ENCODE data around the gene PFKP. TPM values are rescaled to one million over a fixed set of nuclear protein-coding genes. Genes with fewer than 3 reads are reported as not detected.

Gene PFKP
- total RNA-seq, 1 donor: 111 TPM

GRCh38 chr10:3068968-3069737, 1.8 kb downstream of the PFKP start:
- TF ChIP-seq CTCF (IDR thresholded peaks at IDR 0.05; ENCODE audit: insufficient read depth, low read length): no peak
- H3K4me3 ChIP-seq (ENCODE audit: low read depth, low read length): peak overlapping the region; percentile 84
- no peak for DNase-seq (ENCODE audit: low read depth)

DNA sequence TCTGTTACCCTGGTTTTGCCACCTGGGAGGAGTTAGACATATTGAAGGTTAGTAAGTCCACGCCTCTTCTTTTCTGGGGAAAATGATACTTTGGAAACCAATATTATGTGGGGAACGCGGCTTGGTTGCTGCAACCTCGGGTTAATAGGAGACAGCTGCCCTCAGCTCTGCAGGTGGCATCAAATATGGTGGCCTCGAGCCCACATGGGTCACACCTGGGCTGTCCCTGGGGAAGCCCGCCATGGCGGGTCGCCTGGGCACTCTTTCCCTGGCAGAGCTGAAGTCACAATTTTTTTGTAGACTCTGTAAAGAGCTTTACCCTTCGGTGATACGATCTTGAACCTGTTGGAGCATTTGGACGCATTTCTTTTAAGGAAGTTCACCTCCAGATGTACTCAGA, 2.5 kb downstream of the PFKP start:
- peak overlapping the region; percentile 84 for H3K4me3 ChIP-seq (ENCODE audit: low read depth, low read length)
- TF ChIP-seq CTCF (IDR thresholded peaks at IDR 0.05; ENCODE audit: insufficient read depth, low read length): no peak
- no peak for DNase-seq (ENCODE audit: low read depth)

- DNase-seq (ENCODE audit: low read depth): no peak
- H3K4me3 ChIP-seq (ENCODE audit: low read depth, low read length): no peak overlapping the region
- no peak for TF ChIP-seq CTCF (IDR thresholded peaks at IDR 0.05; ENCODE audit: insufficient read depth, low read length)
These were observed 4.3 kb downstream of the PFKP start for GRCh38 chr10:3071405-3072198.

- no peak for DNase-seq (ENCODE audit: low read depth)
- no peak for TF ChIP-seq CTCF (IDR thresholded peaks at IDR 0.05; ENCODE audit: insufficient read depth, low read length)
- H3K4me3 ChIP-seq (ENCODE audit: low read depth, low read length): no peak overlapping the region
These were observed 5.5 kb downstream of the PFKP start for GRCh38 chr10:3072641-3073360.

- no peak overlapping the region for H3K4me3 ChIP-seq (ENCODE audit: low read depth, low read length)
- TF ChIP-seq CTCF (IDR thresholded peaks at IDR 0.05; ENCODE audit: insufficient read depth, low read length): no peak
- no peak for DNase-seq (ENCODE audit: low read depth)
These were observed 6.9 kb downstream of the PFKP start for GRCh38 chr10:3074145-3074665.

DNA sequence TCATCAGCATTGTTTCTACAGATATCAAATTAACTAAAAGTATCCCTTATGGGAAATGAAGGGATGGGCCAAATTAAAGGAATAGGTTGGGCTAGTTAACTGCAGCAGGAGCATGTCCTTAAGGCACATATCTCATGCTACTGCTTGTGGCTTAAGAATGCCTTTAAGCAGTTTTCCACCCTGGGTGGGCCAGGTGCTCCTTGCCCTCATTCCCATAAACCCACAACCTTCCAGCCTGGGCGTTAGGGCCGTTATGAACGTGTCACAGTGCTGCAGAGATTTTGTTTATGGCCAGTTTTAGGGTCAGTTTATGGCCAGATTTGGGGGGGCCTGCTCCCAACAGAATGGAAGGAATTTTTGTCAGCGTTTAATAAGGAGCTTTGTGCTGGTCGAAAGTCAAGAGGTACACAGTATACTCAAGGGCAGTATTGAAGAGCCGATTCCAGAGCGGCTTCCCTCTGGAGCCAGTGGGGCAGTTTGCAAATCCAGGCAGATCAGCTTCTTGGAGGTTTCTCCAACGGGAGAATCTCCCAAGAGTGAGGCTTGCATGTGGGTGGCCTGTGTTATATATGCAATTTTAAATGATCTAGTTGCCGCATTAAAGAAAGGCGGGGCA, 7.7 kb downstream of the PFKP start:
- DNase-seq (ENCODE audit: low read depth): no peak
- H3K4me3 ChIP-seq (ENCODE audit: low read depth, low read length): no peak overlapping the region
- TF ChIP-seq CTCF (IDR thresholded peaks at IDR 0.05; ENCODE audit: insufficient read depth, low read length): no peak

Data from fibroblast of the aortic adventitia (primary cell).